BLaER1 treated with 17β-estradiol and CSF1 and Interleukin-3, amounts not matched to agents 10 nM and 100 nM (cell line): Measurements from ENCODE around the gene BRME1.

Experiments
- H3K27ac ChIP-seq, 11 experiments: shearing (Covaris generic); formaldehyde crosslinking; 2 replicates each; pipeline ENCODE4 v1.8.1; 2022
- H3K27me3 ChIP-seq, 11 experiments: shearing (Covaris generic); formaldehyde crosslinking; 2 replicates each; pipeline ENCODE4 v1.8.1; 2022
- H3K36me3 ChIP-seq, 11 experiments: shearing (Covaris generic); formaldehyde crosslinking; 2 replicates each; pipeline ENCODE4 v1.8.1; 2022
- H3K4me1 ChIP-seq, 10 experiments: shearing (Covaris generic); formaldehyde crosslinking; 2 replicates each; pipeline ENCODE4 v1.8.1; 2022
- H3K4me2 ChIP-seq, 11 experiments: shearing (Covaris generic); formaldehyde crosslinking; 2 replicates each; pipeline ENCODE4 v1.8.1; 2022
- H3K4me3 ChIP-seq, 10 experiments: shearing (Covaris generic); formaldehyde crosslinking; 2 replicates each; pipeline ENCODE4 v1.8.1; 2022
- H3K9ac ChIP-seq, 11 experiments: shearing (Covaris generic); formaldehyde crosslinking; 2 replicates each; pipeline ENCODE4 v1.8.1; 2022
- H3K9me3 ChIP-seq, 11 experiments: shearing (Covaris generic); formaldehyde crosslinking; replicated peaks in 1 of 11; 2 replicates each; pipeline ENCODE4 v1.8.1; 2022
- H4K20me1 ChIP-seq, 11 experiments: shearing (Covaris generic); formaldehyde crosslinking; 2 replicates each; pipeline ENCODE4 v1.8.1; 2022
- Cebpa-rat ChIP-seq, 11 experiments: shearing (Covaris generic); IDR thresholded peaks; 2 replicates each; pipeline ENCODE4 v1.8.1; 2022

BRME1 gene

DNA sequence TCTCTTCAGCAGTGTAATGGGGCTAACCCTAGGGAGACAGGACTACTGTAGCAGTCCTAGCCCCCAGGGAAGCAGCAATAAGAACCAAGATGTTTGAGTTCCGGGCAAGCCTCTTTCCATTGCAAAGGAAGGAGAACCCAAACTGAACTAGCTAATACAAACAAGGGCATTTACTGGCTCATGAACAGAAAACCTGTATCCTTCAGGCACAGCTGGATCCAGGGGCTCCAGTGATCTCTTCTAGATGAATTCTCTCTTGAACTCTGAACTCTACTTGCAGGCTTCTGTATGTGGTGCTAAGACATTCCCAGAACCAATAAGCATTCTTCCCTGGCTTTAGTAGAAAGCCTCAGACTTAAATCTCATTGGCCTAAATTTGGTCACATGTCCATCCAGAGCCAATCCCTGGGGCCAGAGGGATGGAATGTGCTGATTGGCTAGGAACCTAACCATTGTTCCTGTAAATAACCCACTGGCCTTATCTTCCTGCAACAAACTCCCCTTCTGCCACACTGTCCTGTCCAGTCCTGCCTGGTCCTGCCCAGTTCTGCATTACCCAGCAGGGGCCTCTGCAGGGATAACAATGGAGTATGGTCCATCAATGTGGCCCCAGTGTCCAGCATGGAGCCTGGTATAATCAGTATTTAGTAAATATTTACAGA, 36.2 kb upstream of the BRME1 start:
- Histone ChIP-seq H3K27ac (no peak overlapping the region), H3K36me3 (no peaks in the 10 kb centered on the region), H3K9me3 (peaks cover 0 to 5% (median 0%) of the 10 kb centered on the region in 11 experiments; a peak in 2 of 22 replicates), H3K27me3 (no peaks in the 10 kb centered on the region; a peak in 1 of 22 replicates), H3K9ac (no peak overlapping the region), H4K20me1 (no peaks in the 10 kb centered on the region), H3K4me1 (peaks cover 0 to 22% (median 12%) of the 10 kb centered on the region in 10 experiments; a peak in 17 of 20 replicates), H3K4me2 (no peak overlapping the region), H3K4me3 (no peak overlapping the region)
- TF ChIP-seq Cebpa-rat (IDR thresholded peaks at IDR 0.05) = no peak

DNA sequence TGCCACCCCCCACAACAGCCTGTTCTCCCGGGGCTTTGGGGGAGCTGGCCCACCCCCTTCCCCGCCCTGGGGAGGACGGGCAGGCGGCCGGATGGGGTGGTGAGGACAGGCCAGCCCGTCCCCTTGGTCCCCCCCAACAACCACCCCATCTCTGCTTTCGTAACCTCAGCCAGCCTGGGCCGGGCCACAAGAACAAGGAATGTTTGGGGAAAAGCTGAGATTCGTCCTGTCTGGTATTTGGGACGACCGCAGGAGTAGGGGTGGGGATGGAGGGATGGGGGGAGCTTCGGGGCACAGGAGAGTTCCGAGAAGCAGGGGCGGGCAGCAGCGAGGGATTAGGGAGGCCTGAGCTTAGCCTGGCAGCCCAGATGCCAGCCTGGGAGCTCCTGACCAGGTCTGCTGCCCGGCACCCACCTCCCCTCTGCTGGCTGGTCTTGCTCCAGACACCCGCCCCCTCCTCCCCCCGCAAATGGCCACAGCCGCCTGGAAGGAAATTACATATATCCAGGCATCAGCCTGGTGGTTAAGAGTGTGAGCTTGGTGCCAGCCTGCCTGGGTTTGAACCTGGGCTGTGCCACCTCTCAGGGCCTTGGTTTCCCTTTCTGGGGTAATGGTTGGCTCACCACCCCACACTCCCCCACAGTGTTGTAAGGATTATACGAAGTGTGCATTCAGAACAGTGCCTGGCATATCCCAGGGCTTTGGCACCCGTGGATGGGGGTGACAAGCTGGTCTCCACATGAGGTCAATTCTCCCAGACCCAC, 32.6 kb upstream of the BRME1 start, which contains the start of gene PODNL1:
Gene PODNL1 (minus strand): TSS at position 117 of the 764 bp plus-strand sequence. CDS start 236 bp downstream, outside the sequence.
- Histone ChIP-seq H3K9me3 (peaks cover 0 to 5% (median 0%) of the 10 kb centered on the region in 11 experiments; a peak in 2 of 22 replicates), H3K9ac (no peak within 1 kb of the TSS), H3K4me3 (no peak within 1 kb of the TSS), H3K36me3 (no peaks in the 10 kb centered on the region), H4K20me1 (no peaks in the 10 kb centered on the region; a peak in 1 of 22 replicates), H3K4me1 (peaks cover 0 to 26% (median 9%) of the 10 kb centered on the region in 10 experiments; a peak in 12 of 20 replicates), H3K27ac (no peak within 1 kb of the TSS), H3K4me2 (peak within 1 kb of the TSS in 4 of 11 experiments; percentile 13 to 26 (median 17); a peak in 4 of 22 replicates), H3K27me3 (no peaks in the 10 kb centered on the region; a peak in 1 of 22 replicates)
- TF ChIP-seq Cebpa-rat (IDR thresholded peaks at IDR 0.05) = no peak

DNA sequence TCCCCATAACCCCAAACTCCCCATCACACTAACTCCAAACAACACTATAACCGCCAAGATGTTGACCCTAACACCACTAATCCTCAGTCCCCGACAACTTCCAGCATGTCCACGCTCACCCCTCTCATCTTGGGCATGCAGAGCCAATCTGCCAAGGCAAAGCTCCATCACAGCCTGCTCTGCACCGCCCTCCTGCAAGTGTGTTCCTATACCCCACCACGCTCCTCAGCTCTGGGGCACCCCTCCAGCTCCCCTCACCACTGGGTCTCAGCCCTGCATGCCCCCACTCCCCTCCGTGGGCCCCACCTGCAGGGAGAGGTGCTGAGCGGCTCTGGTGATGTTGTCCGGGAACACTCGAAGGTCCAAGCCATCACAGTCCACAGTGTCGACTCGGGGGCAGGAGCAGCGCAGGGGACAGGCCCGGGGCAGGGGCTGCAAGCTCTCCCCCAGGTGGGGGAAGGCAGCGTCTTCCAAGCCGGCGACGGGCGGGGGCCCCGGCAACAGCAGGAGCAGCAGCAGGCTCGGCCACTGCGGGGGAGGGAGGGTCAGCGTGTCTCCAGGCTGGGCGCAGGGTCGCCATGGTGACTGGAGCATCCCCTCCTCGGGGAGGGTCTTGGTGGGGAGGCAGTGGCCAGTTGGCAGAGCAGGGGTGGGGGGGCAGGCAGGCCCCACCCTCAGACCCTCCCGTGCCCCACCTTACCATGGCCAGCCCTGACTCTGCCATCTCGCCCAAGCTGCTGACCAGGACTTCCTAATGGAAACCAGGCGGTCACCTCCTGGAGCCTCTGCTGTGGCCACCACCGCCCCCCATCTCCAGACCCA, 31.8 kb upstream of the BRME1 start:
- H3K4me3 ChIP-seq = no peak overlapping the region
- H3K9me3 ChIP-seq = peaks cover 0 to 5% (median 0%) of the 10 kb centered on the region in 11 experiments; a peak in 2 of 22 replicates
- TF ChIP-seq Cebpa-rat (IDR thresholded peaks at IDR 0.05) = no peak

DNA sequence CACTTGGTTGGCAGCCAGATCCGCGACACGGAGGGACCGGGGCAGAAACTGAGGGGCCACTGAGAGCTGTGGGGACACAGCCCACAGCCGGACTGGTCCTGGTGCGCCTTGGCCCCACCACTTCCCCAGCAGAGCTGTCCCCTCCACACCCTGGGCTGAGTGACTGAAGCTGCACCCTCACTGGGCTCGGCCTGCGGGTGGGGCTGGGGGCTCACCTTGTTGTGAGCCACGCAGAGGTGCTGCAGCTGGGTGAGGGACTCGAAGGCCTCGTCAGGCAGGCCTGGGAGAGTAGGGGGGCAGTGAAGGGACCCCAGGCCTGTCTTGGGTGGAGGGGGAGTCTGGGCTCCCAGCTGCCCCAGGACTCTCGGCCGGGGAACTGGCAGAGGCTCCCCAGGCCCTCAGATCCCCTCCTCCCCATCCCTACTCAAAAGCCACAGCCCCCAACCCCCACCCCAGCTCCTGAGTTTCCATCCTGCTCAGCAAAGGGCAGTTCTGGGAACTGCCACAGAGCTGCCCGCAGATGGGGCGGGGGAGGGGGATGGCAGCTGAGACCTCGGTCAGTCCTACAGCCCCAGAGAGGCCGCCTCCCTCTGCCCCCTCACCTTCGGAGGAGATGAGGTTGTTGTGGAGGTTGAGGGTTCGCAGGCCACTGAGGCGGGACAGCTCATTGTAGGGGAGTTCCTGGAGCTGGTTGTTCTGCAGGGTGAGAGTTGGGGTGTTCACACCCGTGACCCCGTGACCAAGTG, 30.0 kb upstream of the BRME1 start:
- H3K9me3 ChIP-seq = no peaks in the 10 kb centered on the region
- H3K4me2 ChIP-seq = peak overlapping the region in 6 of 11 experiments; percentile 12 to 68 (median 48); a peak in 10 of 22 replicates
- no peak for TF ChIP-seq Cebpa-rat (IDR thresholded peaks at IDR 0.05)
- H3K27ac ChIP-seq = peak overlapping the region in 1 of 11 experiments; percentile 32; a peak in 2 of 22 replicates
- H4K20me1 ChIP-seq = peaks cover 0 to 10% (median 0%) of the 10 kb centered on the region in 11 experiments; a peak in 2 of 22 replicates
- H3K36me3 ChIP-seq = peaks cover 0 to 8% (median 6%) of the 10 kb centered on the region in 11 experiments; a peak in 8 of 22 replicates
- H3K4me1 ChIP-seq = peaks cover 0 to 26% (median 9%) of the 10 kb centered on the region in 10 experiments; a peak in 12 of 20 replicates
- peak overlapping the region in 2 of 11 experiments; percentile 21; a peak in 2 of 22 replicates for H3K9ac ChIP-seq
- no peak overlapping the region for H3K4me3 ChIP-seq
- H3K27me3 ChIP-seq = no peaks in the 10 kb centered on the region; a peak in 1 of 22 replicates

More for the DNA sequence above, 31.8 kb upstream of the BRME1 start:
- Histone ChIP-seq H3K27ac (no peak overlapping the region), H3K4me2 (peak overlapping the region in 4 of 11 experiments; percentile 13 to 26 (median 17); a peak in 4 of 22 replicates), H4K20me1 (peaks cover 0 to 6% (median 0%) of the 10 kb centered on the region in 11 experiments; a peak in 2 of 22 replicates), H3K27me3 (no peaks in the 10 kb centered on the region; a peak in 1 of 22 replicates), H3K36me3 (no peaks in the 10 kb centered on the region), H3K9ac (no peak overlapping the region), H3K4me1 (peaks cover 0 to 26% (median 9%) of the 10 kb centered on the region in 10 experiments; a peak in 12 of 20 replicates)

DNA sequence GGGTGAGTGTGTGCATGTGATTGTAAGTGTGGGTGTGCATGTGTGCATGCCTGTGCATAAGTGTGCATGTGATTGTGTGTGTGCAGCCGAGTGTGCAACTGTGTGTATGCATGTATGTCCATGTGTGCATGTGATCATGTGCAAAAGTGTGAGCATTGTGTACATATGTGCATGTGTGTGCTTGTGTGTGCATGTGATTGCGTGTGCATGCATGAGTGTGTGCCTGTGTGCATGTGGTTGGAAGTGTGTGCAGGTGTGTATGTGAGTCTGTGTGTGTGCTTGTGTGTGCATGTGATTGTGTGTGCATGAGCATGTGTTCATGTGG, 28.8 kb upstream of the BRME1 start:
- H3K36me3 ChIP-seq = peaks cover 6 to 18% (median 15%) of the 10 kb centered on the region in 11 experiments; a peak in 15 of 22 replicates
- H3K4me3 ChIP-seq = no peak overlapping the region
- H3K4me2 ChIP-seq = no peak overlapping the region
- no peak overlapping the region for H3K9ac ChIP-seq
- H3K27ac ChIP-seq = no peak overlapping the region
- no peaks in the 10 kb centered on the region; a peak in 1 of 22 replicates for H3K27me3 ChIP-seq
- H4K20me1 ChIP-seq = peaks cover 0 to 15% (median 0%) of the 10 kb centered on the region in 11 experiments; a peak in 4 of 22 replicates
- no peaks in the 10 kb centered on the region for H3K9me3 ChIP-seq
- H3K4me1 ChIP-seq = peaks cover 0 to 26% (median 9%) of the 10 kb centered on the region in 10 experiments; a peak in 13 of 20 replicates
- no peak for TF ChIP-seq Cebpa-rat (IDR thresholded peaks at IDR 0.05)

DNA sequence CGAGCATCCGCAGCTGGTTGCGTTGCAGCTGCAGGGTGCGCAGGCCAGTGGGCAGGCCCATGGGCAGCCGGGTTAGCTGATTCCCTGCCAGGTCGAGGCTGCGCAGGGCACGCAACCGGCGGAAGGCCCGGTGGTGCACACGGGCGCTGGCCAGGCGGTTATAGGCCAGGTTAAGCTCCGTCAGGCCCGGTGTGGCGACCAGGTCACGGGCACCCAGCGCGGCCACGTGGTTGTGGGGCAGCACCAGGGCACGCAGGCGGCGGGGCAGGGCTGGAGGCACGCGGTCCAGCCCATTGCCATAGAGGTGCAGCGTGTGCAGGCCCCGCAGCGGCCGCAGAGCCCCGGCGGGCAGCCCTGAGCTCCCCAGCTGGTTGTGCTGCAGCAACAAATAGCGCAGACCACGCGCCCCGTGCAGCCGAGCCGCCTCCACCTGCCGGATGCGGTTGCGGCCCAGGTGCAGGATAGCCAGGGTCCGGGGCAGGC, 27.0 kb upstream of the BRME1 start:
- TF ChIP-seq Cebpa-rat (IDR thresholded peaks at IDR 0.05) = no peak
- no peak overlapping the region for H3K4me3 ChIP-seq
- H3K27ac ChIP-seq = no peak overlapping the region

DNA sequence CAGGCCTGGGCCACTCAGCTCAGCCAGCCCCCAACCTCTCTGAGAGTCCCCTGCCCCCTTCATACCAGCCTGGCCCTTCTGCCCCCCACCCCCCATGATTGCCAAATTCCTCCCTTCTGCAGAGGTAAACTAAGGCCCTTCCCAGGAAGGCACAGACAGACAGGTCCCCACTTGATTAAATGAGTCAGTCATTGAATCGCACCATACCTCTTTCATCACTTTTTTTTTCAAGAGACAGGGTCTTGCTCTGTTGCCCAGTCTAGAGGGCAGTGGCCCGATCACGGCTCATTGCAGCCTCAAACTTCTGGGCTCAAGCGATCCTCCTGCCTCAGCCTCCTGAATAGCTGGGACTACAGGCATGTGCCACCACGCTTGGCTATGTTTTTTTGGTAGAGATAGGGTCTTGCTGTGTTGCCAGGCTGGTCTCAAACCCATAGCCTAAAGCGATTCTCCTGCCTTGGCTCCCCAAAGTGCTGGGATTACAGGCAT, 26.3 kb upstream of the BRME1 start:
- Histone ChIP-seq H3K27ac (no peak overlapping the region), H4K20me1 (peaks cover 0 to 15% (median 0%) of the 10 kb centered on the region in 11 experiments; a peak in 5 of 22 replicates), H3K4me3 (no peak overlapping the region), H3K4me2 (no peak overlapping the region), H3K27me3 (no peaks in the 10 kb centered on the region), H3K4me1 (peaks cover 0 to 15% (median 8%) of the 10 kb centered on the region in 10 experiments; a peak in 13 of 20 replicates), H3K36me3 (peaks cover 19 to 36% (median 32%) of the 10 kb centered on the region in 11 experiments), H3K9ac (no peak overlapping the region), H3K9me3 (no peaks in the 10 kb centered on the region)
- no peak for TF ChIP-seq Cebpa-rat (IDR thresholded peaks at IDR 0.05)

More for the DNA sequence above, 27.0 kb upstream of the BRME1 start:
- Histone ChIP-seq H3K36me3 (peaks cover 12 to 29% (median 25%) of the 10 kb centered on the region in 11 experiments; a peak in 21 of 22 replicates), H4K20me1 (peaks cover 0 to 15% (median 0%) of the 10 kb centered on the region in 11 experiments; a peak in 4 of 22 replicates), H3K9me3 (no peaks in the 10 kb centered on the region), H3K27me3 (no peaks in the 10 kb centered on the region; a peak in 1 of 22 replicates), H3K4me1 (peaks cover 0 to 17% (median 8%) of the 10 kb centered on the region in 10 experiments; a peak in 13 of 20 replicates), H3K9ac (no peak overlapping the region), H3K4me2 (no peak overlapping the region)
